ENCODE measurements around the gene FBXO4.

Gene FBXO4

DNA sequence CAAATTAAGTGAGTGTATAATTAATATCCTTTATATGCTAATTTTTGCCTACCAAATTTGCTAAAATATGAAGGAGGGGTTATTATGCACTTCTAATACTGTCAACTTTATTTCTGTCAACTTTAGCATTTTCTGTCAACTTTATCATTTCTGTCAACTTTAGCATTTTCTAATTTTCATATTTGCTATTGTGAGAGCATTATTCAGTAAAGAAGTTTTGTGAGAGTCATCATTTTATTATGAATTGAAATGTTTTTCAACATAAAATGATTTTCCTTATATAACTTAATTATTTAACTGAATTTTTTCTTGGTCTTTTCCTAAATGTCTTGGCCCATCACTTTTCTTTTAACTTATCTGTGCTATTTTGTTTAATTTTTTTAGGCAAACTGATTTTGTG, 58.2 kb downstream of the FBXO4 start:
- no peak for DNase-seq

DNA sequence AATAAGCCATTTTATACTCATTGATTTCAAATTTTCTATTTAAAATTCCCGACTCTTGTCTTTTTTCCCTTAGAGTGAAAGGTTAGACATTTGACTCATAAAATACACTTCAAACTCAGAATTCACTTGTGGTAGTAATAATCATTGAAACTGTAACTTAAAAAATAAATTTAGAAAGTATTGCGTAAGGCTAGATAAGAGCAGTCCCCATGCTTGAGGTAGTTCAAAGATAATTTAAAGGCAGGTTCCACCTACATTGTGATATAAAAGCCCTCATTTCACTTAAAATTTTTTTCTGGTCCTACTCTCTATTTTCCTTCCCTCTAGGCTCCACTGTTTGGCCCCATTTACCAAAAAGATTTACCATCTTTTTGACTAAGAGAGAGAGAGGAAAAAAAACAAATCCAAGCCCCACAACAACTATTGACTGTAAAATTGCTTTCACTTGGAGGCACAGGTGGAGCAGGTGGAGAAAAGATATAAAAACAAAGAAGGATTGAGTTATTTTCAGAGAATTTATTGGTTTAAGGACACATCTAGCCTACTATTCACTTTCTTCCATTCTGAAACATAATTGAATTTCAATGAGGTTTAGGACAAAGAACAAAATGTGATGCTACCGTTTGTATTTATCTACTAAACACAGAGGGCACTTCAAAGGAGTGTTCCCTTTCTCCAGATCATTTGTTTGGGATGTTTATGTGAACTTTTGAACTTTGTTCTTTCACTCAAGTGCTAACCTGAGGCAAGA, 61.0 kb downstream of the FBXO4 start:
- no peak for DNase-seq
